ENCODE data around the gene TSPAN9. TPM values are rescaled to one million over a fixed set of nuclear protein-coding genes. Genes with fewer than 3 reads are reported as not detected.

The TSPAN9 gene
- total RNA-seq, 1 donor from 2014 or later, result 30.4 TPM

DNA sequence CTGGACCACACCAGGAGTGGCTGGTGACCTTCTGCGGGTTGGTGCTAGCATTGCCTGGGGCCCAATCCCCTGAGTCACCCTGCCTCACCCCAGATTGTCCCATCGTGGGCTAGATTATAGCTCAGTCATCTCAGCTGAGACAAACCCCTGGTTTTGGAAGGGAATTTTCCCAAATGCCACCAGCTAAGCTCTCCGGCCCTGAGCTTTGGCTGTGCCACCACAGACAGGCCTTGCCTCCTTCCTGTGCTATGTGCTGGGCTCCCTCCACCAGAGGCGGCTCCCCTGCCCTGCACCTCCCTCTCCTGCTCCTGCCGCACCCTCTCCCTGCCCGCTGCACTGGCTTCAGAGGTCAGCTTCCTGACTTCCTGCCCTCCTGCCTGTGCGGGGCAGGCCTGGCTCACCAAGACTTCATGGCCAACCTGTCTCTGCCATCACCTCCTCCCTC is 196.3 kb downstream of the TSPAN9 start:
- no peak for DNase-seq (ENCODE audit: low spot score, unreplicated experiment)
- Mint-ChIP-seq H3K27me3 (no peaks in the 10 kb centered on the region), H3K4me3 (ENCODE audit: low read depth) (no peak overlapping the region), H3K4me1 (ENCODE audit: low read depth) (no peaks in the 10 kb centered on the region), H3K9me3 (ENCODE audit: low read depth) (no peaks in the 10 kb centered on the region), H3K36me3 (ENCODE audit: insufficient read depth) (no peaks in the 10 kb centered on the region), H3K27ac (no peak overlapping the region)
- TF ChIP-seq, protein P1, sequence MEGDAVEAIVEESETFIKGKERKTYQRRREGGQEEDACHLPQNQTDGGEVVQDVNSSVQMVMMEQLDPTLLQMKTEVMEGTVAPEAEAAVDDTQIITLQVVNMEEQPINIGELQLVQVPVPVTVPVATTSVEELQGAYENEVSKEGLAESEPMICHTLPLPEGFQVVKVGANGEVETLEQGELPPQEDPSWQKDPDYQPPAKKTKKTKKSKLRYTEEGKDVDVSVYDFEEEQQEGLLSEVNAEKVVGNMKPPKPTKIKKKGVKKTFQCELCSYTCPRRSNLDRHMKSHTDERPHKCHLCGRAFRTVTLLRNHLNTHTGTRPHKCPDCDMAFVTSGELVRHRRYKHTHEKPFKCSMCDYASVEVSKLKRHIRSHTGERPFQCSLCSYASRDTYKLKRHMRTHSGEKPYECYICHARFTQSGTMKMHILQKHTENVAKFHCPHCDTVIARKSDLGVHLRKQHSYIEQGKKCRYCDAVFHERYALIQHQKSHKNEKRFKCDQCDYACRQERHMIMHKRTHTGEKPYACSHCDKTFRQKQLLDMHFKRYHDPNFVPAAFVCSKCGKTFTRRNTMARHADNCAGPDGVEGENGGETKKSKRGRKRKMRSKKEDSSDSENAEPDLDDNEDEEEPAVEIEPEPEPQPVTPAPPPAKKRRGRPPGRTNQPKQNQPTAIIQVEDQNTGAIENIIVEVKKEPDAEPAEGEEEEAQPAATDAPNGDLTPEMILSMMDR (IDR thresholded peaks at IDR 0.05; ENCODE audit: unreplicated experiment), result no peak

DNA sequence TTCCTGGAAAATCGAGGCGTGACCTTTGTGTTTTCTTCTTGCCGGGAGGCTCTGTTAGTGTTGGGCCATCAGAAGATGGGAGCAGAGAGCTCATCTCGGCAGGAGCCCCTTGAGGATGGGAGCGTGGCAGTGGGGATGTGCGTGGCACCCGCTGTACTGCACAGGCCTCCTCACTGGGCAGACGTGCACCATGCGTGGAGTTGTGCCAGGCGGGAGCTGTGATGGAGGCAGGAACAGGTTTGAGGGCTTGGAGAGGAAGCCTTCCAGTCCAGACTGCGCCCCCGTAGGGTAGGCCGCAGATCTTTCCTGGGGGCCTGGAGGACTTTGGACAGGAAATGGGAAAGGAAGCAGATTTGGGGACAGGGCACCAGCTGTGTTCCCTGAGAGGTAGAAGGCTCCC is 197.5 kb downstream of the TSPAN9 start:
- Mint-ChIP-seq H3K27me3 (no peaks in the 10 kb centered on the region), H3K27ac (peak overlapping the region; percentile 9), H3K36me3 (ENCODE audit: insufficient read depth) (no peaks in the 10 kb centered on the region), H3K4me3 (ENCODE audit: low read depth) (no peak overlapping the region), H3K4me1 (ENCODE audit: low read depth) (no peaks in the 10 kb centered on the region), H3K9me3 (ENCODE audit: low read depth) (no peaks in the 10 kb centered on the region)
- no peak for DNase-seq (ENCODE audit: low spot score, unreplicated experiment)
- TF ChIP-seq, protein P1 (IDR thresholded peaks at IDR 0.05; ENCODE audit: unreplicated experiment), result no peak

DNA sequence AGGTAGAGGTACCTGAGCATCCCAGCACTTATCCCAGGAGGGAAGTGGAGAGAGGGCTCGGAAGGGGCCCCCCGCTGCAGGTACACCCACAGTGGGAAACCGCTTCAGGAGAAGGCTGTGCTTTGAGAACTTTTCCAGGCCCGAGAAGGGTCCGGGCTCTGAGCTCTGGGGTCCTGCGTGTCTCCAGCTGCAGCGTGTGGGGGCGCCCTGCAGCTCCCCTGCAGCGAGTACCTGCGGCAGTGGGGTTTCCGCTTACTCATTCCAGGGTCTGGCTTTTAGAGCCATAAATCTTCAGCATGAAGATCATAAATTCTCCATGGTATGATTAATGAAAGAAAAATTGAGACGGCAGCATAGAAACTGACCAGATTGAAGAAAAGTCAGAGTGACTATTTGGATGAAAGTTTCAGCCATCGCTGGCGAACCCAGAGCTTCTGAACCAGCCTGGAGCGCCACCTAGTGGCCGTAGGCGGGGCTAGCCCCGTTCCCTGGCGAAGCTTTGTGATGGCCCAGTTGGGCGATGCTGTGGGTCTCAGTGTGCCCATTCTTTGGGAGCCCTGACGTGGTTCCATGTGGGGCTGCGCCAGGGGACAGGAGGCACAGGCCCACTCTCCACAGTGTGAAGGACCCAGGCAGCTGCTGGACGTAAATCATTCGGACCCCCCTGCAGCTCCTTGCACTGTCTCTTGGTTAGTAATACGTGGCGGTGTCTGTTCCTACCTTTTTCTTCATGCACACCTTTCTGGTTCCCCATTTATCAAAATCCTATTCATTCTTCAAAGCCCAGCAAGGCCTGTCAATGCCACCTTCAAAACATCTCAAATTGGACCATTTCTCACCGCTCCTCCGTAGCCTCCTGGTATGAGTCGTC is 198.2 kb downstream of the TSPAN9 start:
- H3K9me3 Mint-ChIP-seq (ENCODE audit: low read depth), result no peaks in the 10 kb centered on the region
- H3K36me3 Mint-ChIP-seq (ENCODE audit: insufficient read depth), result no peaks in the 10 kb centered on the region
- no peak overlapping the region for H3K27ac Mint-ChIP-seq
- H3K4me1 Mint-ChIP-seq (ENCODE audit: low read depth), result no peaks in the 10 kb centered on the region
- no peaks in the 10 kb centered on the region for H3K27me3 Mint-ChIP-seq
- H3K4me3 Mint-ChIP-seq (ENCODE audit: low read depth), result peak overlapping the region; percentile 32
- peak; percentile 88 for DNase-seq (ENCODE audit: low spot score, unreplicated experiment)
- TF ChIP-seq, protein P1 (IDR thresholded peaks at IDR 0.05; ENCODE audit: unreplicated experiment), result peak; percentile 100

DNA sequence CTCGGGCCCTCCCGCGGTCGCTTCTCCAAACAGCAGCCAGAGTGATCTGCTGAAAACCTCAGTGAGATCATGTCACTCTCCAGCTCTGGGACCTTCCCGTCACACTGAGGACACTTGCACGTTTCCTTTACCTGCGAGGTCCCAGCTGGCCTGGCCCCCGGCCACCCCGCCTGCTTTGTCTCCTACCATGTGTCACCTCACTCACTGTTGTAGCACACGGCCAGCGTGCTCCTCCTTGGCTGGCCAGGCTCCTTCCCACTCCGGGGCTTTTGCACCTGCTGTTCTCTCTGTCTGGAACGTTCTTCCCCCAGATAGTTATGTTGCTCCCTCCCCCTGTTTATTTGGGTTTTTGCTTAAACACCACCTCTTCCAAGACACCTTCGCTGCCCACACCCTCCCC is 199.0 kb downstream of the TSPAN9 start:
- no peak for DNase-seq (ENCODE audit: low spot score, unreplicated experiment)
- Mint-ChIP-seq H3K9me3 (ENCODE audit: low read depth) (no peaks in the 10 kb centered on the region), H3K4me1 (ENCODE audit: low read depth) (no peaks in the 10 kb centered on the region), H3K27me3 (no peaks in the 10 kb centered on the region), H3K27ac (no peak overlapping the region), H3K4me3 (ENCODE audit: low read depth) (no peak overlapping the region), H3K36me3 (ENCODE audit: insufficient read depth) (no peaks in the 10 kb centered on the region)
- TF ChIP-seq, protein P1 (IDR thresholded peaks at IDR 0.05; ENCODE audit: unreplicated experiment), result no peak

DNA sequence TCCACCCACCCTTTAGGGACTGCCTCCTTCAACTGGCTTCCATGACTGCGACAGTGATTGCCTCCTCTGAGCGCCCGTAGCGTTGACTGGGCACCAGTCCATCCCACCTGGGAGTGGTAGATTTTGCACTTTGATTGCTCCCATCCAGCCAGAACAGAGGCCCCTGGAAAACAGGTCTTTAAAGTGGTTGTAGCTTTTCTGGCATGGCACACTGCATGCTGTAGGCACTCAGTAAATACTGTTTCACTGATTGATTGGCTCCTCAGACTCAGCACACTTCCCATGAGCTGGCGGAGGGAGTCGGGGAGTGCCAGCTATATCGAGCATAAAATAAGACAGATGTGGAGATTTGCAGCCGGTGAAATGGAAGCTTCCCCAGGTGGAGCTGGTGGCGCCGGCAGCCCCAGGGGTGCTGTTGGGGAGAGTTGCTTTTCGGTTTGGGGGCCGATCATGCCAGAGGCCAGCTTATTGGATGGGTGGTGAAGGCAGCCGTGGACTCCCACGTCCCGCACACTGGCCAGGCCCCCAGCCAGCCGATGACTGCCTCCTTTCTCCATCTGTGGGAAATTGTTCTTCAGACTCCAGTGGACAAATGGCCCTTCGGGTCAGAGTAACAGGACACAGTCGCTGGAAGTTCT is 200.2 kb downstream of the TSPAN9 start:
- Mint-ChIP-seq H3K9me3 (ENCODE audit: low read depth) (no peaks in the 10 kb centered on the region), H3K36me3 (ENCODE audit: insufficient read depth) (peaks cover under 1% of the 10 kb centered on the region), H3K27ac (no peak overlapping the region), H3K27me3 (no peaks in the 10 kb centered on the region), H3K4me1 (ENCODE audit: low read depth) (no peaks in the 10 kb centered on the region), H3K4me3 (ENCODE audit: low read depth) (no peak overlapping the region)
- TF ChIP-seq, protein P1 (IDR thresholded peaks at IDR 0.05; ENCODE audit: unreplicated experiment), result no peak
- DNase-seq (ENCODE audit: low spot score, unreplicated experiment), result no peak
